ENCODE results near the gene STAT5B.
A peak's percentile ranks its signal among the peaks of the same experiment; 100 is the strongest.
"Not testable (repeated sequence)": the region's sequence is repeated elsewhere in the genome, so short reads cannot be mapped to it uniquely, and the experiment has no call there.

STAT5B gene

DNA sequence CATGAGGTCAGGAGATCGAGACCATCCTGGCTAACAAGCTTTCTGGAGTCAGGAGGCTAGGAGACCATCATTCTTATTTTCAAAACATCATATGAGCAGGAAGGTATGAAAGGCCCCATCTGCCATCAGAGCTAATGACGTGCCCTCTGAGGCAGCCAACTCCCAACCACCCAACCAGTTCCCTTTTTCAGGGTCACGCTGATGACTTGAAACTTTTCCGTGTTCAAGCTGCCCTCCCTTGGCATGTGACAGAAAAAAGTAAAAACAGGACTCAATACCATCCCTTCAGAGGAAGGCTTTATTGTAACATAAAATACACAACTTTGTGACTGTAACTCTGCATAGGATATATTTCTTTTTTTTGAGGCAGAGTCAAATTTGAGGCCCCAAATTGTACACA lies 77.3 kb downstream of the STAT5B start:
- Mint-ChIP-seq H3K27ac (no peak overlapping the region), H3K4me3 (no peak overlapping the region), H3K9me3 (no peaks in the 10 kb centered on the region), H3K36me3 (peaks cover 79% of the 10 kb centered on the region), H3K4me1 (peaks cover 13% of the 10 kb centered on the region)
- DNase-seq (ENCODE audit: low spot score in 2 of 2) (no peak), ATAC-seq (no peak)

GRCh38 chr17:42197564-42198156 lies 78.5 kb downstream of the STAT5B start:
- Mint-ChIP-seq H3K9me3 (no peaks in the 10 kb centered on the region), H3K4me1 (peaks cover 24% of the 10 kb centered on the region), H3K27ac (no peak overlapping the region), H3K4me3 (no peak overlapping the region), H3K36me3 (peaks cover 74% of the 10 kb centered on the region)
- no peak for DNase-seq (ENCODE audit: low spot score in 2 of 2)
- ATAC-seq: no peak

GRCh38 chr17:42193969-42194899 lies 82.0 kb downstream of the STAT5B start, which contains the start of gene GHDC:
Gene GHDC, minus strand, starts transcription at chr17:42194494. Its CDS starts 913 bp downstream, at chr17:42193581.
- DNase-seq (ENCODE audit: low spot score in 2 of 2): peak; percentile 60 to 87
- peaks cover 40% of the 10 kb centered on the region for H3K36me3 Mint-ChIP-seq
- H3K4me3 Mint-ChIP-seq: peak within 1 kb of the TSS; percentile 89
- H3K27ac Mint-ChIP-seq: peak within 1 kb of the TSS; percentile 90
- H3K4me1 Mint-ChIP-seq: peaks cover 29% of the 10 kb centered on the region
- peak; percentile 96 for ATAC-seq
- no peaks in the 10 kb centered on the region for H3K9me3 Mint-ChIP-seq

- DNase-seq (ENCODE audit: low spot score in 2 of 2): no peak
- H3K9me3 Mint-ChIP-seq: no peaks in the 10 kb centered on the region
- peak overlapping the region; percentile 89 for H3K4me3 Mint-ChIP-seq
- peaks cover 33% of the 10 kb centered on the region for H3K36me3 Mint-ChIP-seq
- peaks cover 29% of the 10 kb centered on the region for H3K4me1 Mint-ChIP-seq
- peak overlapping the region; percentile 90 for H3K27ac Mint-ChIP-seq
- ATAC-seq: no peak
Observed at GRCh38 chr17:42193216-42193968, 82.8 kb downstream of the STAT5B start.

- H3K4me1 Mint-ChIP-seq: peaks cover 26% of the 10 kb centered on the region
- ATAC-seq (no peak), DNase-seq (ENCODE audit: low spot score in 2 of 2) (no peak)
- peaks cover 28% of the 10 kb centered on the region for H3K36me3 Mint-ChIP-seq
- H3K27ac Mint-ChIP-seq: peak overlapping the region; percentile 90
- no peaks in the 10 kb centered on the region for H3K9me3 Mint-ChIP-seq
- H3K4me3 Mint-ChIP-seq: peak overlapping the region; percentile 89
Observed at GRCh38 chr17:42192189-42193126, 83.7 kb downstream of the STAT5B start.

GRCh38 chr17:42191275-42191608 lies 84.9 kb downstream of the STAT5B start:
- DNase-seq (ENCODE audit: low spot score in 2 of 2) (no peak), ATAC-seq (no peak)
- no peak overlapping the region for H3K4me3 Mint-ChIP-seq
- peaks cover 17% of the 10 kb centered on the region for H3K36me3 Mint-ChIP-seq
- peaks cover 23% of the 10 kb centered on the region for H3K4me1 Mint-ChIP-seq
- no peak overlapping the region for H3K27ac Mint-ChIP-seq
- no peaks in the 10 kb centered on the region for H3K9me3 Mint-ChIP-seq

DNA sequence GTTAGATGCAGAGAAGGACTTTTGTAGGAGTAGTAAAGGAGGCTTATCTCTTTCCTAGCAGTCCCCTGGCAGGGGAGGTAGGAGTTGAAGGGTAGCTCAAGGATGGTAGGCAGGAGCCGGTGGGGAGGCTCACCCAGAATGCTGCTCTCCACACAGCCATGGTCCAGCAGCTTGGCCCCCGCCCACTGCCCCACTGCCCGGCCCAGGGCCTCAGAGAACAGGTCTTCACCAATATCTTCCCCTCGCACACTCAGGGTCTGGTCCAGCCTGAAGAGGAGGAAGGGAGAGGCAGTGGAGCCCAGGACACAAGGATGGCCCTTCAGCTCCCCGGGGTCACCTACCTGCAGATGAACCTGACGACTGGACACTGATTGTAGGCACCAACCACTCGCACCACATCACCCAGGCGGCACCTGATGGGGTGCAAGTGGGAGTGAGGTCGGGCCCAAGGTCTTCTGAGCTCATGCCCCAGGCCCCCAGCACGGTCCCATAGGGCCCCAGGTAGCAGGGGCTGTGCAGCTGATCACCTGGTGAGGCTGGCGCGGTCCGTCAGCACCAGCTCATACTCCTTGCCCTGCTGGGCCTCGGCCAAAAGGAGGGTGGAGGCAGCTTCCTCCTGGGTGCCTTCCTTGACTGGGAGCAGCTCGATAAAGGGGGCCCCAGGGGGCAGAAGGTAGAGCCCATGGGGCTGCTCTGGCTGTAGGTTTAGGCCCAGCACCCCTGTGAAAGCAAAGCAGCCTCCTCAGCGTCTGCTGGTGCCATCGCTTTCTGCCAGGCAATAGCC lies 85.5 kb downstream of the STAT5B start:
- ATAC-seq: no peak
- Mint-ChIP-seq H3K9me3 (no peaks in the 10 kb centered on the region), H3K4me3 (no peak overlapping the region), H3K36me3 (peaks cover 17% of the 10 kb centered on the region), H3K4me1 (peaks cover 23% of the 10 kb centered on the region), H3K27ac (no peak overlapping the region)
- DNase-seq (ENCODE audit: low spot score in 2 of 2): no peak

DNA sequence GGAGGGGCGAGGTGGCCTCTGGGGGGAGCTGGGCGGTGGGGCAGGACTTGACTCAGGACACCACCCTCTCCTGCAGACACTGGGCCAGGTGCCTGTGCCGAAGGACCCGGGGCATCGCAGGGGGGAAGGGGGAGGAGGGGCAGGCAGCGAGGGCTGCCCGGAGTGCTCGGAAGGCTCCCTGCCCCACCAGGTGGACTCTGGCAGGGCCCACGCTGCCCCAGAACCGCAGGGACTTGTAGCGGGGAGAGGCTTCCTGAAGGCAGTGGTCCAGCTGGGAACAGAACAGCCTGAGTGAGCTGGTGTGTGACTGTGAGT lies 86.6 kb downstream of the STAT5B start:
- Mint-ChIP-seq H3K27ac (no peak overlapping the region), H3K4me3 (no peak overlapping the region), H3K4me1 (peaks cover 28% of the 10 kb centered on the region), H3K36me3 (peaks cover 15% of the 10 kb centered on the region), H3K9me3 (no peaks in the 10 kb centered on the region)
- ATAC-seq (no peak), DNase-seq (ENCODE audit: low spot score in 2 of 2) (no peak)

GRCh38 chr17:42188749-42189650 lies 87.2 kb downstream of the STAT5B start:
- Mint-ChIP-seq H3K4me1 (peaks cover 27% of the 10 kb centered on the region), H3K4me3 (no peak overlapping the region), H3K9me3 (no peaks in the 10 kb centered on the region), H3K36me3 (peaks cover 9% of the 10 kb centered on the region), H3K27ac (peak overlapping the region; percentile 23)
- no peak for DNase-seq (ENCODE audit: low spot score in 2 of 2)
- ATAC-seq: no peak

DNA sequence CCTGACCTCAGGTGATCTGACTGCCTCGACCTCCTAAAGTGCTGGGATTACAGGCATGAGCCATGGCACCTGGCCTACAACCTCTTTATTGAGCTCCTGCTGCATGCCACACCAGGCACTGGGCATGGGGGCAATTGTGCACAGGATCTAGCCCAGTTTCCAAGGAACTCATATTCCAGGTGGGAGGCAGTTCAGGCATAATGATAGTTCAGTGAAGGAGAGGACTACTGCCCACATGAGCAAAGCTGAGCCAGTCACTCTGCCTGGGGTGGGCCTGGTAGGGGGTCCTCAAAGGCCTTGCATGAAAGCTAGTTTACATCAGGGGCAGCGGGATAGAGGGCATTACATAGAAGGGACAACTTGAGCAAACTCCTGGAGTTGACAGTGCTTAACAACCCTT lies 88.4 kb downstream of the STAT5B start:
- H3K4me1 Mint-ChIP-seq: peaks cover 27% of the 10 kb centered on the region
- no peaks in the 10 kb centered on the region for H3K36me3 Mint-ChIP-seq

GRCh38 chr17:42186191-42186590 lies 90.0 kb downstream of the STAT5B start:
- not testable (repeated sequence) for ATAC-seq; H3K27ac Mint-ChIP-seq; DNase-seq (ENCODE audit: low spot score in 2 of 2); H3K36me3 Mint-ChIP-seq; H3K4me3 Mint-ChIP-seq; H3K9me3 Mint-ChIP-seq
- peaks cover 29% of the 10 kb centered on the region for H3K4me1 Mint-ChIP-seq

More for the DNA sequence above, 88.4 kb downstream of the STAT5B start:
- ATAC-seq (no peak), DNase-seq (ENCODE audit: low spot score in 2 of 2) (no peak)
- Mint-ChIP-seq H3K4me3 (no peak overlapping the region), H3K9me3 (no peaks in the 10 kb centered on the region), H3K27ac (peak overlapping the region; percentile 60)

- Mint-ChIP-seq H3K9me3 (no peaks in the 10 kb centered on the region), H3K36me3 (no peaks in the 10 kb centered on the region), H3K4me3 (no peak overlapping the region), H3K4me1 (peaks cover 31% of the 10 kb centered on the region), H3K27ac (no peak overlapping the region)
- DNase-seq (ENCODE audit: low spot score in 2 of 2) (no peak), ATAC-seq (no peak)
Observed at GRCh38 chr17:42185621-42185930, 90.6 kb downstream of the STAT5B start.

DNA sequence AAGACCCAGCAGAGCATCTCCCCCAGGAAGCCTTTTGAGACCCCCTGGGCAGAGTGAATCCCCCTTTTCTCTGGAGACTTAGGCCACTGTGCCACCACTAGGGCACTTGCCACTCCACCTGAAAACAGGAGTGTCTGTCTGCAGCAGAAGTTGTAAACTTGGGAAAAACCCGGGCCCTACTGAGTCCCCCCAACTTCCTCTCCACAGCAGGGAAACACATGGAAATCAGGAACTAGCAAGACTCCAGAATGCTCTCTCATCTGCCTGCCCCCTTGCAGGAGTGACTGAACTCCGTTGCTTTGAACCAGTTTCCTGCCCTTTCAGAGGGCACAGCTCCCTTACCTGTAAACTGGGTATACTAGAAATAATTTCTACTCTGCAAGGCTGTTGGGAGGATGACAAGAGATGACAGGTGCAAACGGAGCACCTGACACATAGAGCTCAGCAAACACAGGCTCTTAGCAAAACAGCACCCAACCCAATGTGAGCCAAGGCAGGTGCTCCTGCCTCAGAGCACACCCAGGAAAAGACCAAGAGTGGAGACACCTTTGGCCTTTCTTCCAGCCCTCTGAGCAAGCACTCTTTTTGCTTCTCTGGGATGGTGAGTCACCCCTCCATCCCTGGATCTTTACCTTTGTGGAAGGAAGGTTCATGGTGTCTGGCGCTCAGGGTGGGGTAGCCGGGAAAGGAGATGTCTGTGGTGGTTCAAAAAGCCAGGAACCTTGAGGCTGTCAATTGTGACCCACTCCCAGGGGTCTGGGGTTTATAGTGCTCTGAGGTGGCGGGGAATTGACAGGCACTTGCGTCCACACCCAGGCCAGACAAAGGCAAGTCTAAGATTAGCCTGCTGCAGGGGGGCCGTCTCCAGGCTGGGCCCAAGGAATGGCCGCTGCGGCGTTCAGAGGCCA lies 91.2 kb downstream of the STAT5B start, which contains the start of gene HCRT:
Gene HCRT, minus strand, starts transcription at position 740 of the 908 bp plus-strand sequence. Its CDS starts 87 bp downstream, at position 653.
- Mint-ChIP-seq H3K9me3 (no peaks in the 10 kb centered on the region), H3K36me3 (no peaks in the 10 kb centered on the region), H3K27ac (peak within 1 kb of the TSS; percentile 41), H3K4me3 (peak within 1 kb of the TSS; percentile 86), H3K4me1 (peaks cover 37% of the 10 kb centered on the region)
- no peak for ATAC-seq
- no peak for DNase-seq (ENCODE audit: low spot score in 2 of 2)
